ENCODE results near the gene PCDHB8.

DNA sequence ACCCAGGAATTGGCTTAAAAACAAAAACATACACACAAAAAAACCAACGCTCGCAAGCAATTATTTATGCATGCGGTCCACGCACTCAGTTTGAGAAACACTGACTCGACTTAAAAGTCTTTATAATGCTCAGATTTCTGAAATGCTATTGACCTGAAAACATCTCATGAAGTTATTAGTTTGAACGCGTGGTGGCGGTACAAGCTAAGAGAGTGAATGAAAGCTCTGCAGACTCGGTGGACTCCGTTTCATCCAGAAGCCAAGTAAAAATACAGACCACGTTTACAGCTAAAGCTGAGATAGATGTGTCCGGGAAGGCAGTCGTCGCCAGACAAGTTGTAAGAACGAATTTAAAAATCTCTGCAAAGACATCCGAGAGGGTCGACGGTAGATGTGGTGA lies 27.8 kb upstream of the PCDHB8 start, which contains the start of gene PCDHB6:
- TF ChIP-seq, protein P1, sequence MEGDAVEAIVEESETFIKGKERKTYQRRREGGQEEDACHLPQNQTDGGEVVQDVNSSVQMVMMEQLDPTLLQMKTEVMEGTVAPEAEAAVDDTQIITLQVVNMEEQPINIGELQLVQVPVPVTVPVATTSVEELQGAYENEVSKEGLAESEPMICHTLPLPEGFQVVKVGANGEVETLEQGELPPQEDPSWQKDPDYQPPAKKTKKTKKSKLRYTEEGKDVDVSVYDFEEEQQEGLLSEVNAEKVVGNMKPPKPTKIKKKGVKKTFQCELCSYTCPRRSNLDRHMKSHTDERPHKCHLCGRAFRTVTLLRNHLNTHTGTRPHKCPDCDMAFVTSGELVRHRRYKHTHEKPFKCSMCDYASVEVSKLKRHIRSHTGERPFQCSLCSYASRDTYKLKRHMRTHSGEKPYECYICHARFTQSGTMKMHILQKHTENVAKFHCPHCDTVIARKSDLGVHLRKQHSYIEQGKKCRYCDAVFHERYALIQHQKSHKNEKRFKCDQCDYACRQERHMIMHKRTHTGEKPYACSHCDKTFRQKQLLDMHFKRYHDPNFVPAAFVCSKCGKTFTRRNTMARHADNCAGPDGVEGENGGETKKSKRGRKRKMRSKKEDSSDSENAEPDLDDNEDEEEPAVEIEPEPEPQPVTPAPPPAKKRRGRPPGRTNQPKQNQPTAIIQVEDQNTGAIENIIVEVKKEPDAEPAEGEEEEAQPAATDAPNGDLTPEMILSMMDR (IDR thresholded peaks at IDR 0.05): no peak
- no peak for TF ChIP-seq POLR2A (IDR thresholded peaks at IDR 0.05)
- TF ChIP-seq EP300 (IDR thresholded peaks at IDR 0.05): no peak
- no peak for TF ChIP-seq POLR2AphosphoS5 (IDR thresholded peaks at IDR 0.05)

Data from stomach (tissue), 4 donors.